ENCODE results near the gene DDX1. TPM values are rescaled to one million over a fixed set of nuclear protein-coding genes. Genes with fewer than 3 reads are reported as not detected.

Gene DDX1
- total RNA-seq, 4 donors from 2014 or later, result 58.3 to 90.5 (median 60.8) TPM

DNA sequence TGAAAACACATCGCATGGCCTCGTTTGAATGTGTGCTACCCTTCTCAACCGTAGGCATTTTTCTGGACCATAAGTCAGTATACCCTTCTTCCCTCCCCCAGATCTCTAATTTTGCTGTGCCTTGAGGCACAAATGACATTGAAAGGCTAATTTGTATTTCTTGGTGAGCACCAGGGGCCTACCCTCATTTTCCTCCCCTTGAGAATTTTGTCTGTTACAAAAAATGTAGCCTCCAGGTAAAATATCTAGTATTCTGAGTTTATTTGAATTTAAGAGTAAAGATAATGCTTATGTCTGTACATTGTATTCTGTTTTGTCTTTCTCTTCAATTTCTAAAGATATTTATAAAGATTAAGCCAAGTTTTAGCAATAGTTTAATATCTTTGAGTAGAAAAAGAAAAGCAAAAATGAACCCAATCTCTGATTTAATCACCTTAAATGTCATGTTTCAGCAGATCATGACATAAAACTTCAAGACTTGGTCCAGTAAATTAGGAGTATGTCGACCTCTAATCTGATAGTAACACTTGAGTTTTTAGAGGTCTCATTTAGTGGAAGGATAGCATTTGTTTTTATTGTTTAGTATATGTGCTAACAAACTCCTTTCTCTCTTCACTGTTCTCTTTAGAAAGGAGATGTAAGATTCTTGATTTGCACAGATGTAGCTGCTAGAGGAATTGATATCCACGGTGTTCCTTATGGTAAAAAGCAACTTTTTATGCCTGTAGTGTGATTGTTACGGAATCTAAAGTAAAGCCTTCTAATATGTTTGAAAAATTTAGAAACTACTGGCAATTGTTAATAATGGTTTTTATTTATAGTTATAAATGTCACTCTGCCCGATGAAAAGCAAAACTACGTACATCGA lies 36.4 kb downstream of the DDX1 start:
- 90% methylated on average over 9 of the region's 9 CpGs for WGBS
- H3K36me3 ChIP-seq, result peaks cover 30 to 97% (median 72%) of the 10 kb centered on the region in 4 donors

DNA sequence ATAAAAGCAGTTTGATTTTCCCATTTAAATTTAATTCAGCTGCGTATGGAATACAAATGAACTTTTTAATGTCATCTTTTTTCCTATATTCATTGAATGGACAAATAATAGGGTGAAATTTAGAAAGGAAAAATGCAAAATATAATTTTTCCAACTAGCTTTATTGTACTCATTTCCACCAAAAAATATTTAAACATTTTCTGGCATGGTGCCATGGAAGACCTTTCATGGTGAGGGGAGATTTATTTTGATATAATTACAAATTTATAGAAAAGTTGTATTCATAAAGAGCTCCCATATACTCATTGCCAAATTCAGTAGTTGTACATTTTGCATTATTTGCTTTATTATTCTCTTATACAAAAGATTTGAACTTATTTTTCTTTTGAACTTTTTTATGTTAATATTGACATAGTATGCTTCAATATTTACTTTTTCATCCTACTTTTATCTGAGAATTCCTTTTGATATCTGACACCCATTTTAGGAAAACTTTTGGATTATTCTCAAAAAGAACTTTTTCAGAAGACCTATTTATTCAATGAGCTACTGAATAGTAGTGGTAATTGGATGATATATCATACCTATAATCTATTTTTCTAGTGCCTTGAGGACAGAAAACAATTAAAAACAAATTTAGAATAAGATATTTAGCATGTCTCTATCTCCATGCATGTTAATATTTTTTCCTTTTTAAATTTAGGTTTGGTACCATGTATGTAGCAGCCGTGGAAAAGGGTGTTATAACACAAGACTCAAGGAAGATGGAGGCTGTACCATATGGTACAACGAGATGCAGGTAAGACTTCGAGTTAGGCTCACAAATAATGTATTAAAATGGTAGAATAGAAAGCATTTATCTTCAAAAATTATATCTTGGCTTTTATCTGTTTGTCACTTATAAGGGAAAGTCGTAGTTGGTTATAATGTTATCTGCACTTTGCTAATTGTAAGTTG lies 37.5 kb downstream of the DDX1 start:
- H3K27ac ChIP-seq (replicated peaks in 1 of 4), result no peak overlapping the region
- H3K4me3 ChIP-seq, result no peak overlapping the region
- no peaks in the 10 kb centered on the region for H3K9me3 ChIP-seq
- 95% methylated on average over 5 of the region's 5 CpGs for WGBS
- H3K4me1 ChIP-seq, result peaks cover 0 to 11% (median 10%) of the 10 kb centered on the region in 4 donors
- peaks cover 28 to 97% (median 74%) of the 10 kb centered on the region in 4 donors for H3K36me3 ChIP-seq
- no peaks in the 10 kb centered on the region for H3K27me3 ChIP-seq
- intact Hi-C loops (cut with DNase I), result no loop called here
- TF ChIP-seq EP300 (IDR thresholded peaks at IDR 0.05), result no peak
- DNase-seq (ENCODE audit: extremely low spot score), result no peak

More for the DNA sequence above, 36.4 kb downstream of the DDX1 start:
- no peak for TF ChIP-seq EP300 (IDR thresholded peaks at IDR 0.05)
- no peak for DNase-seq (ENCODE audit: extremely low spot score)
- no peak overlapping the region for H3K4me3 ChIP-seq
- no peaks in the 10 kb centered on the region for H3K27me3 ChIP-seq
- H3K9me3 ChIP-seq, result no peaks in the 10 kb centered on the region
- H3K4me1 ChIP-seq, result peaks cover 0 to 11% (median 10%) of the 10 kb centered on the region in 4 donors
- no peak overlapping the region for H3K27ac ChIP-seq (replicated peaks in 1 of 4)
- intact Hi-C loops (cut with DNase I), result no loop called here

DNA sequence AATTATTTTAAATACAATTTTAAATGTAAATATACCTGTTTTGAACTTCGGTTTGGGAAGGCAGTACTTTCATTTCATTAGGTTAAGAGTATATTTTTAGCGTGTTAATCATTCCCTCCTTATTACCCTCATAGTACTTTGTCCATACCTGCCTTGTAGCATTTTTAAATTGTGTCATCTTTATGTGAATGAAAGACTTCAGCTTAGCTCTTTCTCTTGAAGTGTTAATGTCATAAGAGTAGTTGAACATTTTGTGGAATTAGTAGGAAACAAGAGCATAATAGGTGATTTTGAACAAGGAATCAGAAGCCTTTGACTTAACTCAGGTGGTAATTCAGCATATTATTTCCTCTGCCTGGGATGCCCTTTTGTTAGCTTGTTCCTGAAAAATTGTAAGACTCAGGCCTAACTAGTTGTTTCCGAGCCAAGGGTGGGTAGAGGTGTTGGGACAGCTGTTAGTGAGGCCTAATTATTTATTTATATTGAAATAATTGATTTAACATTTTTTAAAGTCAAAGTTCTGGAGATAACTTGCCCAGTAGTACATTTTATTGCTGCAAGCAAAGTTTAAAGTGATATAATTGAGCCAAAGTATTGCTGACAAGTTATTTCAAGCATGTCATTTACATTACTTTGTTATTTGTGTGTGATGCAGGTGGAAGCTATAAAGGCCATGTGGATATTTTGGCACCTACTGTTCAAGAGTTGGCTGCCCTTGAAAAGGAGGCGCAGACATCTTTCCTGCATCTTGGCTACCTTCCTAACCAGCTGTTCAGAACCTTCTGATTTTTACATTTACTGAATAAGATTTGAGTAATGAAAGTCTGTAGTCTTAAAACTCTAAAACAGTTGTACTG lies 38.7 kb downstream of the DDX1 start:
- intact Hi-C loops (cut with DNase I), result no loop called here
- no peak overlapping the region for H3K4me3 ChIP-seq
- H3K9me3 ChIP-seq, result no peaks in the 10 kb centered on the region
- peaks cover 22 to 91% (median 66%) of the 10 kb centered on the region in 4 donors for H3K36me3 ChIP-seq
- 74% methylated on average over 4 of the region's 4 CpGs for WGBS
- DNase-seq (ENCODE audit: extremely low spot score), result no peak
- TF ChIP-seq, protein P1, sequence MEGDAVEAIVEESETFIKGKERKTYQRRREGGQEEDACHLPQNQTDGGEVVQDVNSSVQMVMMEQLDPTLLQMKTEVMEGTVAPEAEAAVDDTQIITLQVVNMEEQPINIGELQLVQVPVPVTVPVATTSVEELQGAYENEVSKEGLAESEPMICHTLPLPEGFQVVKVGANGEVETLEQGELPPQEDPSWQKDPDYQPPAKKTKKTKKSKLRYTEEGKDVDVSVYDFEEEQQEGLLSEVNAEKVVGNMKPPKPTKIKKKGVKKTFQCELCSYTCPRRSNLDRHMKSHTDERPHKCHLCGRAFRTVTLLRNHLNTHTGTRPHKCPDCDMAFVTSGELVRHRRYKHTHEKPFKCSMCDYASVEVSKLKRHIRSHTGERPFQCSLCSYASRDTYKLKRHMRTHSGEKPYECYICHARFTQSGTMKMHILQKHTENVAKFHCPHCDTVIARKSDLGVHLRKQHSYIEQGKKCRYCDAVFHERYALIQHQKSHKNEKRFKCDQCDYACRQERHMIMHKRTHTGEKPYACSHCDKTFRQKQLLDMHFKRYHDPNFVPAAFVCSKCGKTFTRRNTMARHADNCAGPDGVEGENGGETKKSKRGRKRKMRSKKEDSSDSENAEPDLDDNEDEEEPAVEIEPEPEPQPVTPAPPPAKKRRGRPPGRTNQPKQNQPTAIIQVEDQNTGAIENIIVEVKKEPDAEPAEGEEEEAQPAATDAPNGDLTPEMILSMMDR (IDR thresholded peaks at IDR 0.05), result no peak
- H3K27ac ChIP-seq (replicated peaks in 1 of 4), result no peak overlapping the region
- peaks cover 5 to 19% (median 19%) of the 10 kb centered on the region in 4 donors for H3K4me1 ChIP-seq
- H3K27me3 ChIP-seq, result no peaks in the 10 kb centered on the region

DNA sequence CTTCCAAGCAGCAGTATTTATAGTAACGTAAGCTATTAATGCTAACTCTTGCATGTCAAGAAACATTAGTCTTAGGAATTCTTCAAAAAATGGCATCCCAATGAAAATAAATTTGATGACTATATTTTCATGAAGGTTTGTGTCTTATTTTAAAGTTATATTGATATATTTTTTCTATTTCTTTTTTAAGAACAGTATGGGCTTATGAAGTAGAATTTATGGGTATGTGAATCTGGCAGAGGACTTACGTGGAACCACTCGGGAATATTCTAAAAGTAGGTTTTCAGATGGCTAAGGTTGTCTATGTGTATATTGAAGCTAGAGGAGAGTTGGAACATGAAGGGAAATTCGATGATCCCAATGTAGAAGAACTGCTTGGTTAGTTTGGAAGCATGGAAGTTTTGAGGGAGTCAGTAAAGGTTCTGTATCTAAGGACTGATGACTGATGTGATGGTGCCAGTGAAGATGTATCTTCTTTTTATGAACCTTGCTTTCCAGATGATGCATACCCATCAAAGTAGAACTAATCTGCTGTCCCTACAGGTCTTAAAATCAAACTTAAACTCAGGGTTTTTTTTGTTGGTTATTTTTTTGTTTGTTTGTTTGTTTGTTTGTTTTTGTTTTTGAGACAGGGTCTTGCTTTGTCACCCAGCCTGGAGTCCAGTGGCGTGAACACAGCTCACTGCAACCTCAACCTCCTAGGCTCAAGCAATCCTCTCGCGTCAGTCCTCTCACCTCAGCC lies 39.5 kb downstream of the DDX1 start:
- no peak overlapping the region for H3K27ac ChIP-seq (replicated peaks in 1 of 4)
- TF ChIP-seq EP300 (IDR thresholded peaks at IDR 0.05) (no peak), POLR2AphosphoS5 (IDR thresholded peaks at IDR 0.05) (no peak), POLR2A (IDR thresholded peaks at IDR 0.05; ENCODE audit: low read depth) (no peak)
- TF ChIP-seq, protein P1 (IDR thresholded peaks at IDR 0.05), result no peak
- no peak overlapping the region for H3K4me3 ChIP-seq
- H3K27me3 ChIP-seq, result no peaks in the 10 kb centered on the region
- WGBS, result 72% methylated on average over 7 of the region's 7 CpGs
- peaks cover 5 to 27% (median 21%) of the 10 kb centered on the region in 4 donors for H3K4me1 ChIP-seq
- no peak for DNase-seq (ENCODE audit: extremely low spot score)
- H3K36me3 ChIP-seq, result peaks cover 22 to 94% (median 72%) of the 10 kb centered on the region in 4 donors
- no peaks in the 10 kb centered on the region for H3K9me3 ChIP-seq
- intact Hi-C loops (cut with DNase I), result no loop called here

DNA sequence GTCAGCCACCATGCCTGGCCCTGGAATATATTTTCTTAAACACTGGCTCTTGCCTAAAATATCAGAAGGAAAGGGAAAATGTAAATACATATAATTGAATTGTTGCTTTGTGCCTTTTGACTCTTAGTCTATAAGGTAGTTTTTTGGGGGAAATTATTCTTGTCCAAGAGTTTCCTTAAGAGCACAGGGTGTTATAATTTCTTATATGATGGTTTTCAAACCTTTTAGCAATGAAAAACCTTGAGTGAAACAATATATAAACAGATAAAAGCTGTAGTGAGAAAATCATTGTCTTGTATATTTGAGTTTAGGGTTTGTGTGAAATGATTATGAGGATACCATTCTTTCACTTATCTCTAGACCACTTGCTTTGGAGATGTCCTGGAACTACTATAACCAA lies 40.2 kb downstream of the DDX1 start:
- peaks cover 22 to 91% (median 73%) of the 10 kb centered on the region in 4 donors for H3K36me3 ChIP-seq
- H3K4me3 ChIP-seq, result no peak overlapping the region
- H3K9me3 ChIP-seq, result no peaks in the 10 kb centered on the region
- H3K27me3 ChIP-seq, result no peaks in the 10 kb centered on the region
- TF ChIP-seq POLR2A (IDR thresholded peaks at IDR 0.05; ENCODE audit: low read depth), result no peak
- no peak for TF ChIP-seq POLR2AphosphoS5 (IDR thresholded peaks at IDR 0.05)
- TF ChIP-seq EP300 (IDR thresholded peaks at IDR 0.05), result no peak
- TF ChIP-seq, protein P1 (IDR thresholded peaks at IDR 0.05), result no peak
- no peak overlapping the region for H3K27ac ChIP-seq (replicated peaks in 1 of 4)
- no peak for DNase-seq (ENCODE audit: extremely low spot score)
- intact Hi-C loops (cut with DNase I), result no loop called here
- peaks cover 5 to 29% (median 24%) of the 10 kb centered on the region in 4 donors for H3K4me1 ChIP-seq

Data from esophagus muscularis mucosa (tissue), 4 donors.